ENCODE results near the gene LUZP1.

GRCh38 chr1:23084880-23085279 lies 83.8 kb downstream of the LUZP1 start:
- TF ChIP-seq CTCF (IDR thresholded peaks at IDR 0.05) (no peak), POLR2A (IDR thresholded peaks at IDR 0.05) (no peak)
